Regular cardiac myocyte (primary cell): ENCODE measurements around the gene WDR53. TPM values are rescaled to one million over a fixed set of nuclear protein-coding genes. Genes with fewer than 3 reads are reported as not detected.

ENCODE experiments used
- total RNA-seq: library from RNA; depleted of rRNA; stranded (reverse); fragments of >200 nt; gene quantifications from 2 replicates; pipeline ENCODE4 v1.2.3, GENCODE V29; 2014

Gene WDR53
- total RNA-seq: 7.0 and 9.6 TPM in 2 replicates

DNA sequence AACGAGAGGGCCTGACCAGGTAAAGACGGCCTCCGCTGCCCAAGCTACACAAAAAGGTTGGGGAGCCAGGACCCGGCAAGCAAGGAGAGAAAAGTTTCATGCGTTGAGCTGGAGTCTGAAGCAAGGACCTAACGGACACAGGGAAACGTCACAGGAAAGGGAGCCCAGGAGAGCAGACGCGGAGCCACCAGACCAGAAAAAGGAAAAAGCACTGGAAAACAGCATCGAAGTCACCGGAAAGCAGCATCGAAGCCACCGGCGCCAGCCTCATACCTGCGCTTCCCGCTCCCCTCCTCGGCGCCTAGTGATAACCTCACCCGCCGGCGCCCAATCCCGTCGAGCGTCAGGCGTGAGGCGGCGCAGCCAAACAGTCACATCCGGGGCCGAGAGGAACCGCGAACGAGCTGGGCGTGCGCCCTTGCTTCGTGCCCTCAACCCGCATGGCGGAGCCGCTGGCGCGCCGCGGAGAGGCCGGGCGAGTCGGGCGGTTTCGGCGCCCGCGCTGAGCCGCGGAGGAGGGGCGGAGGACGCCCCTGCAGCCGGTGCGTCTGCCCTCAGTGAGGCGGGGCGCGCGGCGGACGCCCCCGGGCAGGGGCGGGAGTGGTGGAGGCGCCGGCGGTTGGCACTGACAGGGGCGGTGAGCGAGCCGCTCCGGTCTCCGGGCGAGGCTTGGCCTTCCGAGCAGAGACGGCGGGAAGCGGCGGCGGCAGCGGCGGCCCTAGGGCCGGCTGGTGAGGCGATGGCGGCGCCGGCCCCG, at the start of gene WDR53, which contains the start of gene FBXO45:
TSS of gene WDR53 (minus strand) at position 309 of the 757 bp plus-strand sequence. CDS start 7,079 bp downstream, outside the sequence.
TSS of gene FBXO45 (plus strand) at position 415 of the 757 bp plus-strand sequence. CDS start at position 740, 325 bp downstream.

DNA sequence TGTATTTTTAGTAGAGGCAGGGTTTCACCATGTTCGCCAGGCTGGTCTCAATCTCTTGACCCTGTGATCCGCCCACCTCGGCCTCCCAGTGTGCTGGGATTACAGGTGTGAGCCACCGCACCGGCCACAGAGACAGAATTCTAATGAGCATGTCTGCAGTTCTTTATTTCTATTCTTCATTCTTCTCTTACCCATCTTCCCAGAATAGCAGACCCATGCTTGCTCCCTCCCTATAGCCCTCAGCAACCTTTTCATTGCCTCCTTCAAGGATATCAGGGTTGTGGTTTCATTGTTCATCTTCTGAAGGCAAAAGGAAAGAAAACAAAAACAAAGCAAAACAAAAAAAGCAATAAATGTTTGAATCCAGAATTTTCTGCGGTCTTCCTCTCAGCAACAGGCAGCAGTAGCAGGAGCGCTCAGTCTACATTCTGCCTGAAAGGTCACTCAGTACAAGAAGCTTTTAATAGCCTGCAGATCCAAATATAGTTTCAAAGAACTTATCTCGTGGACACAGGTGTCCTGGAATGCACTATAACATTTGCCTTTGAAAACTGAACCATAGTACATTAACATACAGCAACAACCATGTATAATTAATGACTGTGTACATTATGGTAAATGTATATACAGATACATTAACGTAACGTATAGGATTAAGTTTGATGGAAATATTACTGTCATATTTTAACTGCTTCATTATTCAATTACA, 53.3 kb downstream of the WDR53 start, which contains the start of gene SMCO1:
TSS of gene SMCO1 (minus strand) at position 434 of the 709 bp plus-strand sequence. CDS start at position 297, 137 bp downstream.

Other genes with a start within 250 kb of the WDR53 start
- not detected in 2 replicates for gene TM4SF19, start 230.2 kb downstream of the WDR53 start, total RNA-seq
- gene UBXN7, start 136.1 kb downstream of the WDR53 start, total RNA-seq: 14.4 and 18.6 TPM in 2 replicates
- gene RNF168, start 64.8 kb downstream of the WDR53 start, total RNA-seq: 14.7 and 23.0 TPM in 2 replicates
- gene SMCO1, start 53.2 kb downstream of the WDR53 start, total RNA-seq: 0.19 and 0.28 TPM in 2 replicates
- 8.2 and 15.7 TPM in 2 replicates for gene FBXO45, start 106 bp upstream of the WDR53 start, total RNA-seq
- gene NRROS, start 71.1 kb upstream of the WDR53 start, total RNA-seq: 0.58 and 0.85 TPM in 2 replicates
- 3.3 and 5.1 TPM in 2 replicates for gene CEP19, start 143.7 kb upstream of the WDR53 start, total RNA-seq
- gene PIGX, start 143.8 kb upstream of the WDR53 start, total RNA-seq: 22.0 and 34.1 TPM in 2 replicates
- gene PAK2, start 171.3 kb upstream of the WDR53 start, total RNA-seq: 33.2 and 37.2 TPM in 2 replicates